Measurements from ENCODE around the gene CDH5. TPM values are rescaled to one million over a fixed set of nuclear protein-coding genes. Genes with fewer than 3 reads are reported as not detected.

CDH5 gene
- total and polyA plus RNA-seq, 2 of the 8 experiments (the other 6 are each of a cell fraction or from before 2014, with no cell fraction given): 0.32 TPM

GRCh38 chr16:66420396-66420795 is 53.9 kb downstream of the CDH5 start:
- H4K20me1 ChIP-seq (replicated peaks in 1 of 2; ENCODE audit: control insufficient read depth in 1 of 2, insufficient read depth in 2 of 2, low read length in 2 of 2): no peaks in the 10 kb centered on the region
- no peak overlapping the region for H3K56ac ChIP-seq (replicated peaks; ENCODE audit: insufficient read length, low read depth, low read length)
- H3K79me2 ChIP-seq (ENCODE audit: control insufficient read depth in 1 of 2, insufficient read depth in 2 of 2, low read length in 2 of 2): no peaks in the 10 kb centered on the region
- no peak overlapping the region for H2BK20ac ChIP-seq (ENCODE audit: low read length)
- H2BK12ac ChIP-seq (ENCODE audit: low read depth, low read length): no peak overlapping the region
- no peak overlapping the region for H3K4me3 ChIP-seq (ENCODE audit: extremely low read depth in 1 of 4, insufficient read depth in 2 of 4, low read depth in 3 of 4, low read length in 4 of 4)
- no peaks in the 10 kb centered on the region for H3K36me3 ChIP-seq (ENCODE audit: control insufficient read depth in 2 of 4, insufficient read depth in 4 of 4, low read length in 3 of 4)
- no peak overlapping the region for H2BK15ac ChIP-seq (ENCODE audit: low read length)
- H2AFZ ChIP-seq (ENCODE audit: low read length): no peak overlapping the region
- FAIRE-seq: no peak
- no peaks in the 10 kb centered on the region for H3K9me3 ChIP-seq (ENCODE audit: insufficient read depth in 2 of 2, low read depth in 1 of 2, low read length in 1 of 2)
- no peak overlapping the region for H2AK5ac ChIP-seq (ENCODE audit: low read depth, low read length)
- H3K14ac ChIP-seq (ENCODE audit: insufficient read length): no peak overlapping the region
- peaks cover 4% of the 10 kb centered on the region; the same call in 1 of the 2 replicates for H3K23me2 ChIP-seq (ENCODE audit: low read depth, low read length)
- H4K8ac ChIP-seq (ENCODE audit: extremely low read depth, insufficient read depth, low read length): no peak overlapping the region
- H2BK120ac ChIP-seq (replicated peaks; ENCODE audit: low read depth, low read length): no peak overlapping the region
- H3K4me1 ChIP-seq (replicated peaks in 1 of 4; ENCODE audit: control insufficient read depth in 3 of 4, insufficient read depth in 4 of 4, low read length in 3 of 4): no peaks in the 10 kb centered on the region
- H3K4ac ChIP-seq (replicated peaks; ENCODE audit: insufficient read length, low read depth, low read length): no peak overlapping the region
- DNase-seq (ENCODE audit: low read depth in 1 of 2, low spot score in 2 of 2): no peak
- WGBS, 2 experiments (ENCODE audit: extremely low coverage in 1 of 2, insufficient coverage in 1 of 2, insufficient read length in 1 of 2, insufficient replicate concordance in 2 of 2, low coverage in 1 of 2, low lambda C conversion rate in 2 of 2, missing lambda C conversion rate in 1 of 2): 77% methylated on average over 1 of the region's 1 CpG; no CpG with 5 or more reads in 1 of the 2 experiments
- H2BK5ac ChIP-seq (ENCODE audit: low read depth, low read length): no peak overlapping the region
- POLR2A ChIA-PET (ENCODE audit: partially characterized antibody): no interaction called here
- H3K27ac ChIP-seq (ENCODE audit: low read depth, low read length): no peak overlapping the region
- H3K27me3 ChIP-seq (replicated peaks in 1 of 4; ENCODE audit: control insufficient read depth in 3 of 4, extremely low read depth in 1 of 4, insufficient read depth in 3 of 4, low read length in 3 of 4): peaks cover 5 to 19% (median 15%) of the 10 kb centered on the region in 4 experiments
- no peak overlapping the region for H3K9ac ChIP-seq (replicated peaks in 1 of 4; ENCODE audit: extremely low read depth in 1 of 4, low read depth in 3 of 4, low read length in 3 of 4)
- TF ChIP-seq CREB1 (IDR thresholded peaks at IDR 0.05): no peak
- no peak overlapping the region for H3K18ac ChIP-seq (ENCODE audit: extremely low read depth, low read length)
- H3K4me2 ChIP-seq (ENCODE audit: insufficient read depth in 1 of 2, low read depth in 2 of 2, low read length in 2 of 2): no peak overlapping the region
- no peak overlapping the region for H4K5ac ChIP-seq (ENCODE audit: insufficient read length, low read depth, low read length)
- H3K23ac ChIP-seq (ENCODE audit: insufficient read length): no peak overlapping the region
- CTCF ChIA-PET (ENCODE audit: partially characterized antibody): interaction anchor here (0.9 to 1.5 kb wide), 5 partner anchors 9 to 179 kb away, joined by 3 read pairs; no protein-coding TSS in a partner anchor
- no peak overlapping the region for H4K91ac ChIP-seq (replicated peaks; ENCODE audit: insufficient read length, low read length)
- no peaks in the 10 kb centered on the region for H3K79me1 ChIP-seq (ENCODE audit: low read depth, low read length)
